Fibroblast of upper back skin (primary cell): Measurements from ENCODE around the gene GPC5.
A peak's percentile ranks its signal among the peaks of the same experiment; 100 is the strongest.
"Not testable (repeated sequence)": the region's sequence is repeated elsewhere in the genome, so short reads cannot be mapped to it uniquely, and the experiment has no call there.

Experiments used
- DNase-seq: peaks from one replicate; pipeline ENCODE4 v3.0.0-alpha.2; 2013

GPC5 gene

DNA sequence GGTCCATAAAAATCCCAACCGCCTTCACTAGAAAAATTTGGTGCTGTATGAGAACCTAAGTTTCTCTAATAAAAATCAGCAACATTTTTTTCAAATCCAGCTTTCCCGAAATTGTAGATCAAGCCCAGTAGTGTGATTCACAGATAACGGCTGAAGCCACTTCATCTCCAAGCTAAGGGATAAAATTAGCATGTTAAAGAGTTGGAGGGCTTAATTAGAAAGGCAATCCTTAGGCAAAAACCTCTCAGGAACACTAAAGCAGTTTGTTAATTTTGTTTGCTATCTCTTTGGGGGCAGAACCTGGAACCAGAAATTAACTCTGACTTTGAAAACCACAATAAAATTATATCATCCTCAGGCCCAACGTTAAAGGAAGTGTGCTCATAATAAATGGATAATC is 820.2 kb downstream of the GPC5 start:
- no peak for DNase-seq

- no peak for DNase-seq
Observed at GRCh38 chr13:92221916-92222315, 823.5 kb downstream of the GPC5 start.

DNA sequence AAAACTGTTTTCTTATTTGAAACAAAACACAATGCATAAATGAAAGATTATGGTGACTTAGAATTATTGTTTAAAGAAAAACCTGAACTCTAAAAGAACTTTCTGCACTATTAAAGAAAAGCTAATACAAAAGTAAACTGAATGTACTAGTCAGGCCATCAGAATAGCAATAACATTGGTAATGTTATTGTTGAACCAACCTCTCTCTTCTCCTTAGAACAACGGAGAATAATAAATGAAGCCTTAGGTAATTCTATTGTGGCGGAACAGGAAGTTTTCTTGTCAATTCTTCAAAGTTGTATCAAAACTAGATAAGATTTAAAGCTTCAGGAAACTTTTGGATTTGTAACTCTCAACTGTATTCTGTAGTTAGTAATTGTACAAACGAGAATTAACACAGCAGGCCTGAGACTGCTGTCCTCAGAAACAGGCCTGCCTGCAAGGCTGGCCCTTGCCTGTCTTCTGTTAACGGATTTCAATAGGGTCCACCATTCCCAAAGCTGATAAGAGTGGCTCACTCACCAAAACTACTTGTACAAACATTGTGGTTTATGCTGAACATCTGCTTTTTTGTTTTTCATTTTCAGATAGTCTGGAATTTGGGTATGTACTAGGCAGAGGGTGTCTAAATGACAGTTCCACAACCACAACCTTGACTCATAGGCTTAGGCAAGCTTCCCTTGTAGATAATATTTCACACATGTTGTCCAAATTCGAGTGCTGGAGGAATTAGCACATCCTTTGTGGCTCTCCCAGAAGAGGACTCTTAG is 825.8 kb downstream of the GPC5 start:
- DNase-seq, result peak; percentile 93

DNA sequence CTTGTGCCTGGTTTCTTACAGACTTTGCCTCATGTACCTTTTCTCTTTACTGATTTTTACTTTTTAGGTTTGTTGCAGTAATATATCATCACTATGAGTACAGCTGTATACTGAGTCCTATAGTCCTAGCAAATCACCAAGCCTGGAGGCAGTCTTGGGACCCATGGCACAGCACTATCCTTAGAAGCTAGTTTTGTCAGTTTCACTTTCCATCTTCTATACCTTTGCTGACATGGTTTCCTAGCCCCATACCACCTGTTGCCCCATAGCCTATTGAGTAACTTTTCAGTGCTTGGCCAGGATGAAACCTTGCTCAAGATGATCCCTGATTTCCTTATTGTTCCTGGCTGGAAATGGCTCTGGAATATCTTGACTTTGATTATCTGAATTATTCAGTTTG is 826.4 kb downstream of the GPC5 start:
- DNase-seq, result no peak

DNA sequence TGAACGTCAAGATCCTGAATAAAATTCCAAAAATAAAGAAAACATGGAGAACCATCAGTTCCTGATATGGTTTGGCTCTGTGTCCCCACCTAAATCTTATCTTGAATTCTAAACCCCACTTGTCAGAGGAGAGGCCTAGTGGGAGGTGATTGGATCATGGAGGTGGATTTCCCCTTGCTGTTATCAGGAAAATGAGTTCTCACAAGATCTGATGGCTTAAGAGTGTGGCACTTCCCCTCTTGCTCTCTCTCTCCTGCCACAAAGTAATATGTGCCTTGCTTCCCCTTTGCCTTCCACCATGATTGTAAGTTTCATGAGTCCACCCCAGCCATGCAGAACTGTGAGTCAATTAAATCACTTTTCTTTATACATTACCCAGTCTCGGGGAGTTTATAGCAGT is 827.4 kb downstream of the GPC5 start:
- no peak for DNase-seq

DNA sequence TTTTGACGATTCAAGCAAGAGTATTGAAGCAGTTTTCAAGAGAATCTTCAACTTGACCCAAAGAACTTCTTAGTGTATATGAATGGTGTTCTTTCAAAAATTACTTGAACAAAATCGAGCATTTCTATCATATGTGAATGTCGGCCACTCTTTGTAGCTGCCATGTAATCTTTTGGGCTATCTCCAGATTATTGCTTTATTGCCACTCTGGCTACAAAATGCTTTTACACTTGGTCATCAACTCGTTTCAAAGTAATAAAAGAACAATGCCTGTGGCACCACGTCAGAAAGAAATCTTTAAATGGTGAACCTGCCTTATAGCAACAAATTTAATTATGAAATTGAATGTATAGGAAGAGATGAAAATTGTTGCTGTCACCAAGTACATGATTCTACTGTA is 834.5 kb downstream of the GPC5 start:
- no peak for DNase-seq

GRCh38 chr13:92251671-92252210 is 853.3 kb downstream of the GPC5 start:
- no peak for DNase-seq

GRCh38 chr13:92255526-92255925 is 857.1 kb downstream of the GPC5 start:
- DNase-seq, result no peak

DNA sequence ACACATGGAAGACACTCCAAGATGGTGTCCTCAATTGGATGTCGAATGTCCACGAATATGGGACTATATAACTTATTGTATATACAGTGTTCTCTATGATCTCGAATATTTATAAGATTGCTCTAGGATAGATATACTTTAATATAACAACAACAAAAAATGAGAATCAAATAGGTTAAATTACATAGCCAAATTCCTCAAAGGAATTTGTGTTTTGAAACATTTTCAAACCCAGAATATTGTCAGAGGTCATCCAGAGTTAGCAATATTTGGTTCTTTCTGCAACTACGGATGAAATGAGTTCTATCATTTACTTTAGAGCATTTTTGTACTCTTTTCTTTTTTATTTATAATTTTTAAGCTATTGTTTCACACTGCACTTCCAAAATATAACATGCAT is 857.8 kb downstream of the GPC5 start:
- no peak for DNase-seq

- DNase-seq, result no peak
Observed at GRCh38 chr13:92259046-92259445, 860.6 kb downstream of the GPC5 start.

DNA sequence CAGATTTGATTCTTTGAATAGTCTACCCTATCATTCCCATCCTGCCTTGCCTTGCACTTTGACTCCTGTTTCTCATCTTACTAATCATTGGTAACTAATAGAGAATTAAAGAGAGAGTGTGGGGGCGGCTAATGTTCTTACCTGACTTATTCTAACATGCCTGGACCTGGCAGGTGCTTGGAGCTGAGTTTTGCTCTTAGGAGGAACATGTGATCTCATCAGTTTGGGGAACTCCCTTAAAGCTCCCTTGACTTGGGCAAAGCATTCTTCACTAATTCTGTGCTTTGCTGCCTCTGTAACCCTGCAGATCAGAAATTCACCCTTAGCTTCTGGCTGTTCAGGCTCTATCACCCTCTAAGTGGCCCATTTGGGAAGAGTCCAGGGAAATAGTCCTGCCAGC is 861.1 kb downstream of the GPC5 start:
- no peak for DNase-seq

DNA sequence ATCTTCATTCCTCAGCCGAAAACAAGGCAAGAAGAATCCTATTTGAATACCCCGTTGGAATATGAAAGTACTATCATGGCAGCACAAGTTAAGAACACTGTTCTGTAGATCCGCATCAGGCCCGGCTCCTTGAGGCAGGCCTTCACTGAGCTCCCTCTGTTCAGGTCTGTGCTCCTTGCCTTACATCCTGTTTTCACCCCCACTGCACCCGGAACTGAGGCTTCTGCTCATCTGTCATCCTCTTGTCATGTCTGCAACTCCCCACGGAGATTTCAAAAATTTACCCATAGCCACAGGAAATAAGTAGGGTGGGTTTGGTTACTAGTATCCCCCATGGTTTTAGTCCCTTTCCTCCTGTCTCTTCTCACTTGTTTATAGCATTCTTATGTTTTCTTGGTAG is 861.9 kb downstream of the GPC5 start:
- no peak for DNase-seq

DNA sequence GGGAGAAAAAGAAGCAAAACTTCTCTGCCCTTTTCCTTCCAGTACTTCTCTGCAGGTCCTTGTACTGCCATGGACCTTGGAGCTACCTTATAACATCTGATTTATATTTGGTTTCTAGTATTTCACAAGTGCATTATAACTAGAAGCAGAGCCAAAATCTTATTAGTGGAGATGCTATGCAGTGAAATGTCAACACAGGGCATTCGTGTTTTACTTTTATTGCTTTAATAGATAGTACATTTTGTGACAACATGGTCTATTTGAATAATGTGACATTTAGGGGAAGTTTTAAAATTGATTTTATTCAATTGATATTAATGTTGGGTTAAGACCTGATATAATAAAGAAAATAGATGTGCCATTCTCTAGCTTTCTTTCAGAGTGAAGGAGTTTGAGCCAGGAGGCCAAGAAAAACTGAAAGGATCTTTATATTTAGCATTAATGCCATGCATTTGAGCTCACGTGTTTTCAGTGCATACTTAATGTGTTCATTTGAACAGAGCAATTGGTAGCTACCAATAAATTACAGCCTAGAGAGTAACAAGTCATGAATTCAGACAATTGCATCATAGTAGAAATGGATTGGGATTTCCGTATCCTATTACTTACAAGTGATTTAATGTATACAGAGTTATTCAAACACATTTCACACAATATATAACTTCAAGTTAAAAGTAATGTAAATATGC is 863.8 kb downstream of the GPC5 start:
- no peak for DNase-seq

GRCh38 chr13:92265408-92265807 is 867.0 kb downstream of the GPC5 start:
- peak; percentile 21 for DNase-seq

DNA sequence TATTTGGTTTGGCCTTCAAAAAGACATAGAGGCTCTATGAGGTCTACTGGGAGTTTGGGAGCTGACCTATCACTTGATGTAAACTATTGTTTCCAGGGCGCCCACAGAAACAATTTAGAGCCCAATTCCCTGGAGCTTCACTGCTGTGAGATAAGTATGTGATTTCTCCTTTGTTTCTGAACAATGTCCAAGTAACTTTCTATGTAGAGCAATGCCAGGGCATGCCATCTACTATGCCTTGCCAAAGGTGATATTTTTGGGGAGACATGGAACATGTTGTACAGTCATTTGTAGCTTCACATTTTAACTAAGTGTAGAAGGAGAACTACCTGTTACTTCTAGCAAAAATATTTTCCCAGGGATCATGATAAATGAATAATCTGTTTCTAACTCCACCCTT is 872.6 kb downstream of the GPC5 start:
- DNase-seq, result no peak

GRCh38 chr13:92272177-92272576 is 873.8 kb downstream of the GPC5 start:
- DNase-seq, result no peak

DNA sequence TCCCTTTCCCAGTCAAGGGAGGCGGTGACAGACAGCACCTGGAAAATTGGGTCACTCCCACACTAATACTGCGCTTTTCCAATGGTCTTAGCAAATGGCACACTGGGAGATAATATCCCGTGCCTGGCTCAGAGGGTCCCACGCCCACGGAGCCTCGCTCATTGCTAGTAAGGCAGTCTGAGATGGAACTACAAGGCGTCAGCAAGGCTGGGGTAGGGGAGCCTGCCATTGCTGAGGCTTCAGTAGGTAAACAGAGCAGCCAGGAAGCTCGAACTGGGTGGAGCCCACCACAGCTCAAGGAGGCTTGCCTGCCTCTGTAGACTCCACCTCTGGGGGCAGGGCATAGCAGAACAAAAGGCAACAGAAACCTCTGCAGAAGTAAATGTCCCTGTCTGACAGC is 882.6 kb downstream of the GPC5 start:
- not testable (repeated sequence) for DNase-seq

GRCh38 chr13:92290718-92291307 is 892.4 kb downstream of the GPC5 start:
- not testable (repeated sequence) for DNase-seq

- not testable (repeated sequence) for DNase-seq
Observed at GRCh38 chr13:92294533-92294932, 896.1 kb downstream of the GPC5 start.

DNA sequence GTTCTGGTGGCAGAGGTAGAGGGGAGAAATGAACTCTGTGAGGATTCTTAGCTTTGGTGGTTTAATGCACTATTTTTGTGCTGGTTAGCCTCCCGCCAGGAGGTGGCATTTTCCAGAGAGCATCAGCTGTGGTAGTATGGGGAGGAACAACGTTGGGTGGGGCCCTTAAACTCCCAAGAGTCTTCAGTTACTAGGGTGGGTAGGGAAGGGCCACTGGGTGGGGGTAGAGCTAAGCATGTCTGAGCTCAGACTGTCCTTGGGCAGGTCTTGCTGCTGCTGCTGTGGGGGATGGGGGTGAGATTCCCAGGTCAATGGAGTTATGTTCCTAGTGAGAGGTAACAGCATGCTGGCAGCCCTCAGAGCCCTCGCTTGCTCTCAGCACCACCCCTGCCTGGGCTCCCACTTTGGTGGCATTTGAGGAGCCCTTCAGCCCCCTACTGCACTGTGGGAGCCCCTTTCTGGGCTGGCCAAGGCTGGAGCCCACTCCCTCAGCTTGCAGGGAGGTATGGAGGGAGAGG is 897.8 kb downstream of the GPC5 start:
- DNase-seq, result not testable (repeated sequence)

GRCh38 chr13:92297971-92298942 is 899.8 kb downstream of the GPC5 start:
- DNase-seq, result no peak

DNA sequence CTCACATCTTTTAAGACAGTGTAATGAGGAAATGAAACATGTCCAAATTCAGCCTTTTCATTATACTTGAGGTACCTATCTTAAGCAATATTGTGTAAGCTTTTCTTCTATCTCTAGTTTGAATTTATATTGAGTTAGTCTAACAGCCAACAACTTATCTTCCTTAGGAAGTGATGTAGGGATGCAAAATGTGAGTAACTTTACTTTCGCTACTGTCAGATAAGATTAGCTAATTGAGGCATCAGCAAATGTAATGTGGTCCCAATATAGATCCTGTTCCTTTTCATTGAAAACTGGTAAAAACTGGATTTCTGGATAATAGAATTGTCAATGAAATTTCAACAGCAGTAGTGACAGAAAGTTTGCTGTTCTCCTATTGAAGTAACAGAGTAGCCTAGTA is 902.2 kb downstream of the GPC5 start:
- DNase-seq, result no peak
